H1 (cell line): ENCODE measurements around the gene MINDY1. TPM values are rescaled to one million over a fixed set of nuclear protein-coding genes. Genes with fewer than 3 reads are reported as not detected.

Source experiments
- ASH2L ChIP-seq: fragments of 200-600, 300-600 bp; sonication (generic); IDR thresholded peaks from one replicate; pipeline ENCODE4 v1.7.1; 2017; ENCODE audit warnings: low read length
- NRF1 ChIP-seq: IDR thresholded peaks from 2 replicates; pipeline ENCODE4 v1.6.1; 2011; ENCODE audit warnings: mild to moderate bottlenecking, low read depth, low read length, improper control_type of control experiment
- polyA plus RNA-seq, 7 experiments: library from polyadenylated mRNA; depleted of rRNA in 3 of 7; stranded (reverse) in 5 of 7; unstranded in 2 of 7; fragments of >200 nt in 5 of 7; fragments of 200-250 nt in 2 of 7; gene quantifications; 1 replicate in 5 of 7; 2 replicates in 1 of 7; 4 replicates in 1 of 7; pipeline versions ENCODE4 v1.2.1 to v1.2.3, GENCODE V29; 2011 to 2013; ENCODE audit warnings: missing spikeins in 2 of 7, mixed read lengths in 2 of 7
- total RNA-seq: library from RNA; stranded (reverse); fragmentation: NEBNext Ultra II Directional; extraction: Animal tissue kit (Norgen Biotek cat#: 25700); gene quantifications from 2 replicates; pipeline ENCODE4 v1.2.1, GENCODE V29; 2021
- TF ChIP-seq, protein P1 (sequence below): IDR thresholded peaks from 2 replicates; pipeline ENCODE4 v1.6.1; 2012; ENCODE audit warnings: inconsistent platforms

The MINDY1 gene
- total and polyA plus RNA-seq, 2 of the 8 experiments (the other 6 are each of a cell fraction or from before 2014, with no cell fraction given) = 10.3 to 11.4 TPM

DNA sequence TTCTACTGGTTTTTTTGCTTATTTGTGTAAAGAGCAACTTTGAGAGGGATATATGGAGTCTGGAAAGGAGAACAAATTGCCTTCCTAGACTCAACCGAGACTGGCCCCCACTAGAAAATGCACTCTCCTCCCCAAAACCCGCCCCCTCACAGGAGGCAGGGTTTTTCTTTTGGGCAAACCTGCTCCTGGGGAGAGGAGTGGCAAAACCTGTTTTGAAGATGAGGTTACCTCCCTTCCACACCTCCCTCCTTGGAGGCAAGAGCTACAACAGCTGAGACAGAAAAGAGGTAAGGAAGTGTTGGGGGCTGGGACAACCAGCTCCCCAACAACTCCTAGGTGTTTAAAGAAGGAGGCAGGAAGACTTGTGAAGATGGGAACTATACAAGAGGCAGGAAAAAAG is 29.7 kb upstream of the MINDY1 start, which contains the start of gene BNIPL (continued):
- TF ChIP-seq, protein P1, sequence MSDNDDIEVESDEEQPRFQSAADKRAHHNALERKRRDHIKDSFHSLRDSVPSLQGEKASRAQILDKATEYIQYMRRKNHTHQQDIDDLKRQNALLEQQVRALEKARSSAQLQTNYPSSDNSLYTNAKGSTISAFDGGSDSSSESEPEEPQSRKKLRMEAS = no peak
- TF ChIP-seq NRF1 (no peak), ASH2L (peak; percentile 37)
